ENCODE measurements around the gene NFYC.

The NFYC gene

DNA sequence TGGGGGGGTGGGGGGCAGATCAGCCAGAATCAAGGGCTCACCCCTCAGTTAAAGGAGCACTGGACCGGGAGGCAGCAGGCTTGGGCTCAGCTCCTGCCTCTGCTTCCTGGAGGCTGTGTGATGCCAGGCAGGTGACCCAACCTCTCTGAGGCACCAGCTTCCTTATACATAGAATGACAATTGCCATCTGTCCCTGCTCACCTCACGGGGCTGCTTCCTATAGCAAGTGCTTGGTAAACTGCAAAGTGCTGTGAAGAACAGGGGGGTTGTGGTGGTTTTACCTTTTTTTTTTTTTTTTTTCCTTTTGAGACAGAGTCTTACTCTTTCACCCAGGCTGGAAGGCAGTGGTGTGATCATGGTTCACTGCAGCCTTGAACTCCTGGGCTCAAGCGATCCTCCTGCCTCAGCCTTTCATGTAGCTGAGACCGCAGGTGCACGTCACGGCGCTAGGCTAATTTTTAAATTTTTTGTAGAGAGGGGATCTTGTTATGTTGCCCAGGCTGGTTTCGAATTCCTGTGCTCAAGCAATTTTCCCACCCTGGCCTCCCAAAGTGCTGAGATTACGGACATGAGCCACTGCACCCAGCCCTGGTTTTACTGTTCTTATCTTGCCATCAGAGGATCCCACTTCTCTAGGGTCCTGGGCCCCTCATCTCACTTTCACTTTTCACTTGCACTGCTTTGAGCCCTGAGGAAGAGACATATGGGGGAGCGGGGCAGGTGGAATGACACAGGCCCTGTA, 103.6 kb downstream of the NFYC start:
- no peaks in the 10 kb centered on the region for H3K4me1 ChIP-seq (ENCODE audit: insufficient read depth, low read length)

DNA sequence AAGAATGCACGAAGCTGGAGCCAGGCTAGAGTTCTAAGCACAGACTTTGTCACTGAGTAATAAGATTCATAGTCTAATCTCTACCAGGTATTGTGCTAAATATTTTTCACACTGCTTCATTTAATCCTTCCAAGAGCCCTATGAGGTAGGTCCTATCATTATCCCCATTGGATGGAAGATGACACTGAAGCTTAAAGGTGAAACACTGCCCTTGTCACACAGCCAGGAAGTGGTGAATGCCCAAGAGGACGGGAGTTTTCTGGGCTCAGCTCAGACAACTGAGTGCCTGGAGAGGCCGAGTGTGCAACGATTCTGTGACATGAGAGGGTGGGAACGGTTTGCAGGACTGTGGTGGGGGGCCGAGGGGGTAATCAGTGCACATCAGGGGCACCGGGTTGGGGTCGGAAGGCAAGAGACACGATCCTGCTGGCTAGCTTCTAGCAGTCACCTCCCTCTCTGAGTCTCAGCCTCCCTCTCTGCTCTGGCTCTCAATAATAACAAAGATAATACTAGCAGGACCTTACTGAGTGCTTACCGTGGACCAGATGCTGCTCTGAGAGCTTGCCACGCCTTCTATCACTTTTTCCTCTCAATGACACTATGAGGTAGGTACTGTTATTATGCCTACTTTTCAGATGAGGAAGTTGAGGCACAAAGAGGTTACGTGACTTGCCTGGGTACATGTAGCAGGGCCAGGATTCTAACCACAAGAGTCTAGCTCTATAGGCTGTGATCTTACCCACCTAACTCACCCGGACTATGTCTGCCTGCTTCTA, 104.5 kb downstream of the NFYC start:
- Histone ChIP-seq H3K36me3 (ENCODE audit: insufficient read depth, low read length) (no peaks in the 10 kb centered on the region), H3K9me3 (ENCODE audit: insufficient read depth, low read depth, low read length) (no peaks in the 10 kb centered on the region), H3K27ac (ENCODE audit: low read depth, low read length) (no peak overlapping the region), H3K9ac (ENCODE audit: low read depth, low read length) (no peak overlapping the region), H3K27me3 (ENCODE audit: insufficient read depth, low read length) (no peaks in the 10 kb centered on the region), H3K4me1 (ENCODE audit: insufficient read depth, low read length) (no peaks in the 10 kb centered on the region; the same call in 1 of the 2 replicates), H3K4me3 (ENCODE audit: low read length) (no peak overlapping the region)
- 81% methylated on average over 13 of the region's 13 CpGs for WGBS

More for the DNA sequence above, 103.6 kb downstream of the NFYC start:
- H3K27ac ChIP-seq (ENCODE audit: low read depth, low read length), result no peak overlapping the region
- H3K9ac ChIP-seq (ENCODE audit: low read depth, low read length), result no peak overlapping the region
- H3K27me3 ChIP-seq (ENCODE audit: insufficient read depth, low read length), result no peaks in the 10 kb centered on the region
- 89% methylated on average over 10 of the region's 10 CpGs for WGBS
- no peaks in the 10 kb centered on the region for H3K36me3 ChIP-seq (ENCODE audit: insufficient read depth, low read length)
- no peaks in the 10 kb centered on the region for H3K9me3 ChIP-seq (ENCODE audit: insufficient read depth, low read depth, low read length)
- no peak overlapping the region for H3K4me3 ChIP-seq (ENCODE audit: low read length)

- H3K4me3 ChIP-seq (ENCODE audit: low read length), result no peak overlapping the region
- 80% methylated on average over 9 of the region's 9 CpGs for WGBS
- no peaks in the 10 kb centered on the region for H3K36me3 ChIP-seq (ENCODE audit: insufficient read depth, low read length)
These were observed 105.6 kb downstream of the NFYC start for GRCh38 chr1:40796939-40797667.

DNA sequence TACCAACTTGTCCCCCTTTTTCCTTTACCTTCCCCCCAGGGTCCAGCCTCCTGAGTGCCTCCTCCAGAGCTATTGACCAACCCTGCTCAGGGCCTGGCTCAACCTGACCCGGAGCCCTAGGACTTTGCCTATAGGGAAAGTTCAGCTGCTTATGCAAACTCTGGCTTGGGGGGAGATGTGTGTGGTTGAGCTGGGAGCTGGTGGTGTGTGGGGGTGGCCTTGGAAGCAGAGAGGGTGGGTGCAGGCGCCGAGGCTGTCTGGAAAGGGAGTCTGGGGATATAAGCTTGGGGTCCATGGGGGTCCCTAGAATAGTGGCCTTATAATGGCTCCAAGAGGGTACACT, 106.1 kb downstream of the NFYC start:
- 85% methylated on average over 3 of the region's 3 CpGs for WGBS
- H3K27ac ChIP-seq (ENCODE audit: low read depth, low read length), result no peak overlapping the region
- H3K27me3 ChIP-seq (ENCODE audit: insufficient read depth, low read length), result no peaks in the 10 kb centered on the region; the same call in 1 of the 2 replicates
- no peak overlapping the region for H3K4me3 ChIP-seq (ENCODE audit: low read length)
- no peaks in the 10 kb centered on the region for H3K9me3 ChIP-seq (ENCODE audit: insufficient read depth, low read depth, low read length)
- no peaks in the 10 kb centered on the region for H3K36me3 ChIP-seq (ENCODE audit: insufficient read depth, low read length)
- no peak overlapping the region for H3K9ac ChIP-seq (ENCODE audit: low read depth, low read length)
- H3K4me1 ChIP-seq (ENCODE audit: insufficient read depth, low read length), result peaks cover 1% of the 10 kb centered on the region

More at GRCh38 chr1:40796939-40797667, 105.6 kb downstream of the NFYC start:
- H3K27ac ChIP-seq (ENCODE audit: low read depth, low read length), result no peak overlapping the region
- no peak overlapping the region for H3K9ac ChIP-seq (ENCODE audit: low read depth, low read length)
- H3K4me1 ChIP-seq (ENCODE audit: insufficient read depth, low read length), result no peaks in the 10 kb centered on the region; the same call in none of the 2 replicates
- no peaks in the 10 kb centered on the region; the same call in 1 of the 2 replicates for H3K27me3 ChIP-seq (ENCODE audit: insufficient read depth, low read length)
- no peaks in the 10 kb centered on the region for H3K9me3 ChIP-seq (ENCODE audit: insufficient read depth, low read depth, low read length)

GRCh38 chr1:40798366-40799281, 107.1 kb downstream of the NFYC start:
- Histone ChIP-seq H3K27ac (ENCODE audit: low read depth, low read length) (no peak overlapping the region), H3K36me3 (ENCODE audit: insufficient read depth, low read length) (no peaks in the 10 kb centered on the region), H3K9ac (ENCODE audit: low read depth, low read length) (no peak overlapping the region), H3K9me3 (ENCODE audit: insufficient read depth, low read depth, low read length) (no peaks in the 10 kb centered on the region), H3K4me1 (ENCODE audit: insufficient read depth, low read length) (peaks cover 8% of the 10 kb centered on the region), H3K4me3 (ENCODE audit: low read length) (no peak overlapping the region), H3K27me3 (ENCODE audit: insufficient read depth, low read length) (no peaks in the 10 kb centered on the region; the same call in 1 of the 2 replicates)
- WGBS, result 92% methylated on average over 8 of the region's 8 CpGs

DNA sequence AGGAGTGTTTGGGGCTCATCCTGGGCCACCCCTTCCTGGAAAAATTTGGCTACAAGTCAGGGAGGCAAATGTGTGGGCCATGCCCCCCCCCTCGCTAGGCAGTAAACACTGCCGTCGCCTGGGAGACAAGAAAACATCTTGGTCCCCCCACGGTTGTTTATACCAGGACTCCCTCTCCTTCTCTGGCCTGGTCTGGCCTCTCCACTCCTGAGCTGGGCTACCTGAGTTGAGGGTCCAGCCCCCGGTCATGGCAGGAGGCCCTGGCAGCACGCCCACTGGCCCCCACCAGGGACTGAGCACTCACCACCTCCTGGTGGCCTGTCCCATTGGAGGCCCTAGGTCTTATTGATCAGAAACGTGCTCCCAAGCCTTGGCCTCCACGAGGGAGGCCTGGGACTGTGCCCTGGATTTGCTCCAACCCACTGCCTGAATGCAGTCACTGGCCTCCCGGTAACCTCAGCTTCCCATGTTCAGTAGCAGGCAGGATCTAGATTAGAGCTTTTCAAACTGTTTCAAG, 107.9 kb downstream of the NFYC start:
- 84% methylated on average over 9 of the region's 9 CpGs for WGBS
- Histone ChIP-seq H3K27ac (ENCODE audit: low read depth, low read length) (no peak overlapping the region), H3K9me3 (ENCODE audit: insufficient read depth, low read depth, low read length) (no peaks in the 10 kb centered on the region), H3K36me3 (ENCODE audit: insufficient read depth, low read length) (no peaks in the 10 kb centered on the region), H3K4me1 (ENCODE audit: insufficient read depth, low read length) (peaks cover 8% of the 10 kb centered on the region), H3K4me3 (ENCODE audit: low read length) (no peak overlapping the region), H3K27me3 (ENCODE audit: insufficient read depth, low read length) (no peaks in the 10 kb centered on the region; the same call in 1 of the 2 replicates), H3K9ac (ENCODE audit: low read depth, low read length) (no peak overlapping the region)

DNA sequence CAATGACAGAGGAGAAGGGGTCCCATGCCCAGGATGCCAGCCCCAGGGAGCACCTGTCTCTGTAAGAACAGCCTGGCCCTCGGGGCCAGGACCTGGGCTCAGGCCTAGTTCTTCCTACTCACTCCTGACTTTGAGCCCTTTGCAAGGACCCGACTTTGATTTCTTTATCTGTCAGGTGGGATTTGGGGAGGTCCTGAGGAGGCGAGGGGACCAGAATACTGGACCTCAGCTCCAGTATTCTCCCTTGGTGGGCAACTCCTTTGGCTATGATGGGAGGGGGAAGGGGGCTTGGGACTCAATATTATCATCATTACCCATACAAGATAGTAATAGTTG, 110.2 kb downstream of the NFYC start:
- peak overlapping the region; percentile 40 for H3K4me3 ChIP-seq (ENCODE audit: low read length)
- H3K27ac ChIP-seq (ENCODE audit: low read depth, low read length), result no peak overlapping the region
- H3K36me3 ChIP-seq (ENCODE audit: insufficient read depth, low read length), result no peaks in the 10 kb centered on the region
- 91% methylated on average over 3 of the region's 3 CpGs for WGBS
- peaks cover 8% of the 10 kb centered on the region for H3K4me1 ChIP-seq (ENCODE audit: insufficient read depth, low read length)
- H3K9ac ChIP-seq (ENCODE audit: low read depth, low read length), result no peak overlapping the region
- no peaks in the 10 kb centered on the region; the same call in 1 of the 2 replicates for H3K27me3 ChIP-seq (ENCODE audit: insufficient read depth, low read length)
- H3K9me3 ChIP-seq (ENCODE audit: insufficient read depth, low read depth, low read length), result no peaks in the 10 kb centered on the region

DNA sequence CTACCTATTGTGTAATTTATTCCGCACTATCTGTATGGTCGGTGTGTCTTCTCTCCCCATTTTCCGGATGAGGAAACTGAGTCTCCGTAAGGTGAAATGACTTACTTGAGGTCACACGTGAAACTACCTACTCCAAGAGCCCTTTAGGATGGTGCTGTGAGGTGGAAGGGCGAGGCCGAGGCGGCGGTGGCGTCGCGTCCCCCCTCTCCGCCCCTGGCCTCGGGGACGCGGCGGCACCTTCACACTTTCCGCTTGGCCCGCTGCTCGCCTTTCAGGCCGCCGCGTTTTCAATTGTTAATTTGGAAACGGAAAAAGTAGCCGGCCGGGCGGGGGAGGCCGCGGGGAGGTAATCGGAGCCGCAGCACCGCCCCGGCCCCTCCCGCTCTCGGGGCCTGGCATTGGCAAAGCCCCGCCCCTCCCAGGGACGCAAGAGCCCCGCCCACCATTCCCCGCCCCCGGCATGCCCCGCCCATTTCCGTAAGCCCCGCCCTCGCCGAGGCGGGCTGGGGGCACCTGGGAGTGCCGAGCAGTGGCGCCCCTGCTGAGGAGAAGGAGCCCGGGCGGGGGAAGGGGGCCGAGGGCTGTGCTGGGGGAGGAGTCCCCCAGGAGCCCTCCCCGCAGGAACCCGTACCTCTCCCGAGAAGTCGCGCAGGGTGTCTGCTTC, 110.7 kb downstream of the NFYC start:
- peak overlapping the region; percentile 40 for H3K4me3 ChIP-seq (ENCODE audit: low read length)
- H3K27me3 ChIP-seq (ENCODE audit: insufficient read depth, low read length), result no peaks in the 10 kb centered on the region; the same call in 1 of the 2 replicates
- no peaks in the 10 kb centered on the region for H3K36me3 ChIP-seq (ENCODE audit: insufficient read depth, low read length)
- H3K9me3 ChIP-seq (ENCODE audit: insufficient read depth, low read depth, low read length), result no peaks in the 10 kb centered on the region
- H3K9ac ChIP-seq (ENCODE audit: low read depth, low read length), result no peak overlapping the region
- H3K4me1 ChIP-seq (ENCODE audit: insufficient read depth, low read length), result peaks cover 12% of the 10 kb centered on the region
- 5% methylated on average over 50 of the region's 56 CpGs for WGBS
- no peak overlapping the region; the same call in 1 of the 2 replicates for H3K27ac ChIP-seq (ENCODE audit: low read depth, low read length)

GRCh38 chr1:40802742-40803113, 111.2 kb downstream of the NFYC start:
- peak overlapping the region; percentile 10; the same call in 1 of the 2 replicates for H3K27ac ChIP-seq (ENCODE audit: low read depth, low read length)
- no peaks in the 10 kb centered on the region for H3K9me3 ChIP-seq (ENCODE audit: insufficient read depth, low read depth, low read length)
- H3K27me3 ChIP-seq (ENCODE audit: insufficient read depth, low read length), result no peaks in the 10 kb centered on the region; the same call in 1 of the 2 replicates
- H3K9ac ChIP-seq (ENCODE audit: low read depth, low read length), result no peak overlapping the region
- peak overlapping the region; percentile 39 for H3K4me3 ChIP-seq (ENCODE audit: low read length)
- 28% methylated on average over 3 of the region's 4 CpGs for WGBS
- peaks cover 16% of the 10 kb centered on the region for H3K4me1 ChIP-seq (ENCODE audit: insufficient read depth, low read length)
- H3K36me3 ChIP-seq (ENCODE audit: insufficient read depth, low read length), result no peaks in the 10 kb centered on the region

- no peak overlapping the region for H3K9ac ChIP-seq (ENCODE audit: low read depth, low read length)
- H3K4me1 ChIP-seq (ENCODE audit: insufficient read depth, low read length), result peaks cover 16% of the 10 kb centered on the region
- no peak overlapping the region for H3K27ac ChIP-seq (ENCODE audit: low read depth, low read length)
- H3K36me3 ChIP-seq (ENCODE audit: insufficient read depth, low read length), result no peaks in the 10 kb centered on the region
- no peaks in the 10 kb centered on the region for H3K9me3 ChIP-seq (ENCODE audit: insufficient read depth, low read depth, low read length)
- WGBS, result 77% methylated on average over 3 of the region's 3 CpGs
- no peaks in the 10 kb centered on the region; the same call in 1 of the 2 replicates for H3K27me3 ChIP-seq (ENCODE audit: insufficient read depth, low read length)
- H3K4me3 ChIP-seq (ENCODE audit: low read length), result no peak overlapping the region
These were observed 111.9 kb downstream of the NFYC start for GRCh38 chr1:40803447-40803846.

Measured in HUES64 (cell line).